Stimulated activated naive CD4-positive, alpha-beta T cell (primary cell): ENCODE data around the gene GRIK4.

Experiments used
- DNase-seq, 6 experiments: peaks; one replicate each; lab custom pipeline; 2025; lab: John Stamatoyannopoulos, UW

The GRIK4 gene

GRCh38 chr11:120707663-120708062 lies 196.1 kb downstream of the GRIK4 start:
- no peak for DNase-seq

- DNase-seq: no peak
Measured at GRCh38 chr11:120708511-120709183, 197.1 kb downstream of the GRIK4 start.

GRCh38 chr11:120709808-120710207 lies 198.3 kb downstream of the GRIK4 start:
- DNase-seq: no peak

GRCh38 chr11:120710354-120711131 lies 199.0 kb downstream of the GRIK4 start:
- no peak for DNase-seq

- no peak for DNase-seq
Measured at GRCh38 chr11:120712014-120712413, 200.5 kb downstream of the GRIK4 start.

GRCh38 chr11:120712881-120713280 lies 201.3 kb downstream of the GRIK4 start:
- DNase-seq: no peak

- no peak for DNase-seq
Measured at GRCh38 chr11:120713296-120713695, 201.7 kb downstream of the GRIK4 start.

- DNase-seq: no peak
Measured at GRCh38 chr11:120714438-120714837, 202.9 kb downstream of the GRIK4 start.

- DNase-seq: no peak
Measured at GRCh38 chr11:120715239-120715638, 203.7 kb downstream of the GRIK4 start.

GRCh38 chr11:120717042-120717441 lies 205.5 kb downstream of the GRIK4 start:
- no peak for DNase-seq

GRCh38 chr11:120717623-120718022 lies 206.1 kb downstream of the GRIK4 start:
- no peak for DNase-seq

GRCh38 chr11:120718171-120718570 lies 206.6 kb downstream of the GRIK4 start:
- DNase-seq: no peak

- DNase-seq: no peak
Measured at GRCh38 chr11:120719348-120719747, 207.8 kb downstream of the GRIK4 start.

- no peak for DNase-seq
Measured at GRCh38 chr11:120720760-120721159, 209.2 kb downstream of the GRIK4 start.

GRCh38 chr11:120722524-120722923 lies 211.0 kb downstream of the GRIK4 start:
- no peak for DNase-seq

GRCh38 chr11:120723751-120724150 lies 212.2 kb downstream of the GRIK4 start:
- DNase-seq: no peak

- DNase-seq: no peak
Measured at GRCh38 chr11:120727752-120728151, 216.2 kb downstream of the GRIK4 start.

GRCh38 chr11:120735035-120735434 lies 223.5 kb downstream of the GRIK4 start:
- DNase-seq: no peak

- no peak for DNase-seq
Measured at GRCh38 chr11:120738516-120739046, 227.0 kb downstream of the GRIK4 start.

- DNase-seq: no peak
Measured at GRCh38 chr11:120739780-120740179, 228.2 kb downstream of the GRIK4 start.

- DNase-seq: no peak
Measured at GRCh38 chr11:120740380-120740779, 228.8 kb downstream of the GRIK4 start.

GRCh38 chr11:120744016-120744994 lies 232.8 kb downstream of the GRIK4 start:
- DNase-seq: no peak
